GM23248 (cell line): ENCODE results near the gene POLR1A.

Experiments used
- EZH2 ChIP-seq: fragments of 200-600 bp; sonication (generic); IDR thresholded peaks from 2 replicates; pipeline ENCODE4 v1.6.1; 2018; ENCODE audit warnings: antibody characterized with exemption, mild to moderate bottlenecking; ENCODE audit not compliant: insufficient read depth, poor library complexity, severe bottlenecking
- EZH2phosphoT487 ChIP-seq: fragments of 200-600 bp; sonication (generic); IDR thresholded peaks from 2 replicates; pipeline ENCODE4 v1.6.1; 2018; ENCODE audit warnings: antibody characterized with exemption, moderate library complexity, mild to moderate bottlenecking, low read depth; ENCODE audit not compliant: insufficient read depth

DNA sequence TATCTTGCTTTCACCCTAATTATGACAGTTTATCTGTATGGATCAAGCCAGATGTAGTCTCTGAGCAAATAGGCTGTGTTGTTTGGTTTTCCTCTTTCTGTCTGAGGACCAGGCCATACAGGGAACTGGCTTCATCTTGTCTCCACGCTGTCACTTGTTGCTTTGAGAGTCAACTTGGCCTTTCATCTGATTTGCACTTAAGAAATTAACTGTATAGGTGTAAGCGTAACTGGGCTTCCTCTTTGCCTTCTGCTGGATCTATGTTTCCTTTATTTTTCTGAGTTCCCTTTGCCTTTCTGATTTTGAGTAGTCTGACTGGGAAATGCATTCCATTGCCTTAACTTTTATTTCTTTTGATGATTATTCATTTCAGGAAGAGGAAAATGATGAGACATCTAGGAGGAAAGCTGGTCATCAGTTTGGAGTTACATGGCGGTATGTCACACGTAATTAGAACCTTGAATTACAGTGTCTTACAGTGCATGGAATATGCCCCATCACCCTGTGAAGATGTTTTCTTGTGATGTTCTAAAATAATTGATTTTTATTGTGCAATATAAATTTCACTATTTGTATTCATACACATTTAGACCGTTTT is 17.7 kb upstream of the POLR1A start:
- TF ChIP-seq EZH2phosphoT487 (no peak), EZH2 (no peak)
